ENCODE measurements around the gene SRMS.

The SRMS gene

DNA sequence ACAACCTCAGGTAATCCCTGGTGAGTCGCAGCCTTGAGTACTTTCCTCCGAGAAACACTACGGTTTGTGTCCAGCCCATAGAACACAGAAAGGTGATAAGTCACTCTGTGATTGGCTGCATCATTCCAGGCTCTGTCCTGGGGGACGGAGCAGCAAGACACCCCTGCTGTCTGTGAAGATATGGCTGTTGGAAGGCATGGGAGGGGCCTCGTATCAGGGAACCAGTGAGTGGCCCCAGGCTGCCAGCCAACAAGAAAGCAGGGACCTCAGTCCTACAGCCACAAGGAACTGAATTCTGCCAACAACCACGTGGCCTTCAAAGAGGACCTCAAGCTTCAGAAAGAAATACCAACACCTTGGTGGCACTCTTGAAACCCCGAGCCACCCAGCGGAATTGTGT is 42.3 kb downstream of the SRMS start:
- Histone ChIP-seq H3K27ac (no peak overlapping the region), H3K4me3 (no peak overlapping the region)
- TF ChIP-seq, protein P1, sequence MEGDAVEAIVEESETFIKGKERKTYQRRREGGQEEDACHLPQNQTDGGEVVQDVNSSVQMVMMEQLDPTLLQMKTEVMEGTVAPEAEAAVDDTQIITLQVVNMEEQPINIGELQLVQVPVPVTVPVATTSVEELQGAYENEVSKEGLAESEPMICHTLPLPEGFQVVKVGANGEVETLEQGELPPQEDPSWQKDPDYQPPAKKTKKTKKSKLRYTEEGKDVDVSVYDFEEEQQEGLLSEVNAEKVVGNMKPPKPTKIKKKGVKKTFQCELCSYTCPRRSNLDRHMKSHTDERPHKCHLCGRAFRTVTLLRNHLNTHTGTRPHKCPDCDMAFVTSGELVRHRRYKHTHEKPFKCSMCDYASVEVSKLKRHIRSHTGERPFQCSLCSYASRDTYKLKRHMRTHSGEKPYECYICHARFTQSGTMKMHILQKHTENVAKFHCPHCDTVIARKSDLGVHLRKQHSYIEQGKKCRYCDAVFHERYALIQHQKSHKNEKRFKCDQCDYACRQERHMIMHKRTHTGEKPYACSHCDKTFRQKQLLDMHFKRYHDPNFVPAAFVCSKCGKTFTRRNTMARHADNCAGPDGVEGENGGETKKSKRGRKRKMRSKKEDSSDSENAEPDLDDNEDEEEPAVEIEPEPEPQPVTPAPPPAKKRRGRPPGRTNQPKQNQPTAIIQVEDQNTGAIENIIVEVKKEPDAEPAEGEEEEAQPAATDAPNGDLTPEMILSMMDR (IDR thresholded peaks at IDR 0.05): no peak
- DNase-seq (ENCODE audit: low spot score): no peak

DNA sequence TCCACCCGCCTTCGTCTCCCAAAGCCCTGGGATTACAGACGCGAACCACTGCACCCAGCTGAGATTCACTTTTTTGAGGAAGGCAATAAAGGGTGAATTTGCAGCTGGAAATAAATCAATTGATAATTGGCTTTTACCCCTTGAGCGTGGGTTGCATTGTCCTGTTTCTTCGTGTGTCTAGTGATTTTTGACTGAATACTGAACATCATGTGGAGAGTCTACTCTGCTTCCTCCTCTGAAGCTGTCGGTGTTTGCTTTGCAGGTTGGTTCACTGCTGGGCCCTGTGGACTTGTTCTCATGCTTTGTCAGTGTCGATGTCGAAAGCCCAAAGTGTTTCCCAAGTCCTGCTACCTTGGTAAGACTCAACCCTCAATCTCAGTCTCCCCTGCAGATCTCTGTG is 42.9 kb downstream of the SRMS start:
- DNase-seq (ENCODE audit: low spot score): no peak
- Histone ChIP-seq H3K4me3 (no peak overlapping the region), H3K27ac (no peak overlapping the region)
- TF ChIP-seq, protein P1 (IDR thresholded peaks at IDR 0.05): no peak

DNA sequence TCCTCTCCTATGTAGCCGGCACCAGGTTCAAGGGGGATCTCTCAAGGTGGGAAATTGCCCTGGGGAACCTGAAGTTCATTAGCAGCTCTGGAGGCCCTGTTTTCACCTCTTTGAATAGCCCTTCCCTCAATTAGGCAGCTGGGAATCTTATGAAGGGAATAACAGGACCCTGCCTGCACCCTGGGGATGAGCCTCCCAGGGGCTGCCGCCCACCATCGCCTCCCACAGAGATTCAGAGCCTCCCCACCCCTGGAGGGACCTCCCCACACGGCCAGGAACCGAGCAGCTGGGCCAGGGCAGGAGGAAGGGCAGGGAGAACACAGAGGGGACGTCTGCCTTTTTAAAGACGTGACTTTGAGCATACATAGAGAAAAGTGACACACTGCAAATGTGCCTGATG is 44.0 kb downstream of the SRMS start:
- TF ChIP-seq, protein P1 (IDR thresholded peaks at IDR 0.05): no peak
- Histone ChIP-seq H3K4me3 (no peak overlapping the region), H3K27ac (no peak overlapping the region)
- no peak for DNase-seq (ENCODE audit: low spot score)

DNA sequence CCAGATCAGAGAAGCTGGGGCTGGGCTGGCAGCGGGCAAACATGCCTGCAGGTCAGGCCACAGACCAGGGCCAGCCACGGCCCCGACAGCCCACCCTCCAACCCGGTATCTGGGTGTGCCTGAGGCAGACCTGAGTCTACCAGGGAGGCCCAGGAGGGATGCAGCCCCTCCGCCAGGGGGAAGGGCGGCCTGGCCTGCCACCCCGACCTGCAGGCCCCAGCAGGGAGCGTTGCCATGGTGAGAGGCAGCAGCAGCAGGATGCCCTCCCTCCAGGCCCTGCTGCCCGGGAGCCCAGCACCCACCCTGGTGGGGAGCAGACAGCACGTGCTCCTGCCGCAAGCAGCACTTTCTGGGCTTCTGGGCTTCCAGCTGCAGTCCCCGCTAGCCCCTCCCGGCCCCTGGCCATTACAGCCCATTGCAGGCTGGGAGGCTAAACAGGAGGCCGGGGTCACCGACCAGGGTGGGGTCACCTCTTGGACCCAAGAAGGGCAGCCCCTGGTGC is 44.8 kb downstream of the SRMS start:
- no peak for DNase-seq (ENCODE audit: low spot score)
- Histone ChIP-seq H3K27ac (no peak overlapping the region), H3K4me3 (no peak overlapping the region)
- TF ChIP-seq, protein P1 (IDR thresholded peaks at IDR 0.05): no peak

DNA sequence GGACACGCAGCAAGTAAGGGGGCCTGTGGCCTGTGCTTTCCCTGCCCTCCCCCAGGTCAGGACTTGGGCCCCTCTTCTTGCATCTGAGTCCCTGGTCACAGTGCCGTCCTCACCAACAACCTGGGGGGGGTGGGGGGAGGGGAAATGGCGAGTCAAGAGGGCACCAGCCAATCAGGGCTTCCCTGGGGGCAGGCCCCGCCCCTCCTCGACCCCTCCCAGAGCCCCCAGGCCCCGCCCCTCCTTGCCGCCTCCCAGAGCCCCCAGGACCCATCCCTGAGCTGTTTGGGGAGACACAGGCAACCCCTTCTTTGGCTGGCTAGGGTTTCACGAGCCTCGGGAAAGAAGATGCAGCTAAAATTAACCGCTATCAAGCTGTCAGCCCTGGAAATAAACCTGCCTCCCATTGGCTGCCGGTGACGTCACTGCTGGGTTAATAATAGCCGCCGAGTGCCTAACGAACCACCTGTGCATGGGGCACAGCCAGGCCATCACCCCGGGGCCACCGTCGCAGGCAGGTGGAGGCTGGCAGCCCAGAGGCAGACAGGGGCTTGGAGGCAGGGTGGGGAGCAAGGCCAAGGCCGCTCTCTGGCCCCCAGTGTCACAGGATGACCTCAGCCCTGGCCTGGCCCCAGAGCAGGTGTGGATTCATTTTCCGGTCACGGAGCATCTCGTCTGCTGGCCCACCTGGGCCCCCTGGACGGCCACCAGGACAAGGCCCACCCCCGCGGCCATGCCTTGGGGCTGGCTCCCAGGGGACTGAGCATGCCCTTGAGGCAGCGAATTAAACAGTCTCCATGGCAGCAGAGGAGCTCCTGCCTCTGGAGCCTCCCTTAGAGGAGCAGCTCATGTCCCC is 45.5 kb downstream of the SRMS start:
- H3K27ac ChIP-seq: no peak overlapping the region
- no peak overlapping the region for H3K4me3 ChIP-seq
- TF ChIP-seq, protein P1 (IDR thresholded peaks at IDR 0.05): no peak
- no peak for DNase-seq (ENCODE audit: low spot score)

DNA sequence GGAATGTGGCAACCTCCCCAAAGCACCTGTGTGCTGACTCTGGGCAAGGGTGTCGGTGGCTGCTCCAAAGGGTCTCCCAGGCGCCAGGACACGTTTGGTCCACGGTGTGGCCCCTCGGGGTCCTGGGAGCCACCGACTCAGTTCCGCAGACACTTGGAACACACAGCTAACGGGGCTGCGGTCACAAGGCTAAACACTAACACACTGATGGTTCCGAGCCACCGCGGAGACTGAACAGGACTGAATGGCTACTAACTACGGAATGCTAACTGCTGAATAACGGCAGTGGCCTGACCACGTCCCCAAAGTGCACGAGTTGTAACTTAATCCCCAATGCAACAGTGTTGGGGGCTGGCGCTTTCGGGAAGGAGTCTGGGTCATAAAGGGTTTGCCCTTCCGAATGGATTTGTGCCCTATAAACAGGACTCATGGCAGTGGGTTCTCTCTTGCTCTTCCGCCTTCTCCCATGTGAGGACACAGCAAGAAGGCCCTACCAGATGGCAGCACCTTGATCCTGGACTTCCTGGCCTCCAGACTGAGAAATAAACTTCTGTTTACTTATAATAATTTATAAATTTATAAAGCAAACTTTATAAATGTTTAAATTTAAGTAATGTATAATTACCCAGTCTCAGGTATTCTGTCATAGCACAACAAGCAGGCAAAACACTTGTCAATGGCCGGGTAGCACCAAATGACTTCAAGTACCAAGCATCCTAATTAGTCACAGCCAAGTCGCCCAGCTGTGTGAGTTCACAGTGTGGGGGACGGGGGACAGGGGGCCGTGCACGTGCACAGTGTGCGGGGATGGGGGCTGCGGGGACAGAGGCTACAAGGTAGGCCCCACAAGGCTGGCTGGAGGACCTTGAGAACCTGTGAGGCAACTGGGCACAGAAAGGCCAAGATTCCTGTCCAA is 46.4 kb downstream of the SRMS start:
- TF ChIP-seq, protein P1 (IDR thresholded peaks at IDR 0.05): no peak
- Histone ChIP-seq H3K4me3 (no peak overlapping the region), H3K27ac (no peak overlapping the region)
- DNase-seq (ENCODE audit: low spot score): no peak
